Pons (tissue), 1 donor: ENCODE measurements around the gene GLT8D2.

Source experiments
- DNase-seq: peaks from one replicate; pipeline ENCODE4 v3.0.0-alpha.2; 2016; ENCODE audit warnings: low spot score

GLT8D2 gene

DNA sequence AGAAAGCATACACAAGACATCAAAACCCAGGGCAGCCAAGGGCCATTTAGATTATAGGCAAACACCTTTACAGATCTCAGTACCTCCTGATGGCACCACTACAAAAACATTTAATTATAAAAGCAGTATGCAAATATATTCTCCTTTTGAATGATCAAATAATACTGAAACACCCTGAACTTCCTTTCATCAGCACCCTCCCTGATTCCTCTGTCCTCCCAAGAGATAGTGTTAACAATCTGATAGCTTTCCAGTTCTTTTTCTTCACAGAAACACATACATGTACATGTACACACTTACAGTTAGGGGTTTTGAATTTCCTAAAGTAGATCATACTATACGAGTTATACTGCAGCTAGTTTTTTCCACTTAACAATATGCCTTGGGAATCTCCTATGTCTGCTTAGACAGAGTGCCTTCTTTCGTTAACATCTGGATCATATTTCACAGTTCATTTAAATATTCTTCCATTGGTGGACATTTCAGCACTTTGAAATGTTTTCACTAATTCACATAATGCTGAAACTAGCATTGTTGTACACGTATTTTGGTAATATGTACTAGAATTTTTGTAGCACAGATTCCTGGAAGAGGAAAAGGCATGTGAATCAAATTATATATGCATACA lies 49.1 kb downstream of the GLT8D2 start:
- DNase-seq = no peak

DNA sequence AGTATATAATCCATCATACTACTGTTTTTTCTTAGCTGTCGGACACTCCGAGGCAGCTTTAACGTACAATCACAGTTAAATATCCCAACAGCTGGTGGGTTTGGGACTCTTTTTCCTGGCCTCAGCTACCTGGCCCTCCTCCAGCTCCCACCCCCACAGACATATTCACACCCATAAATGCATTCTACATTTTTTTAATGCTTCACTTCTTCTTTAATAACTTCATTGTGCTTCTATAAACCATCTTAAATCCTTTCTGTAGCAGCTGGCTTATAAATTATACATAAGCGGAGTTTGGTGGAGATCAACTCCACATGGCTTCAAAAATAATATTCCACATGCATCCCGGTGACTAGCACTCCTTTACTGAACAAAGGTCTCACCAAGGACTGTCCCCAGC lies 51.0 kb downstream of the GLT8D2 start:
- DNase-seq = no peak

DNA sequence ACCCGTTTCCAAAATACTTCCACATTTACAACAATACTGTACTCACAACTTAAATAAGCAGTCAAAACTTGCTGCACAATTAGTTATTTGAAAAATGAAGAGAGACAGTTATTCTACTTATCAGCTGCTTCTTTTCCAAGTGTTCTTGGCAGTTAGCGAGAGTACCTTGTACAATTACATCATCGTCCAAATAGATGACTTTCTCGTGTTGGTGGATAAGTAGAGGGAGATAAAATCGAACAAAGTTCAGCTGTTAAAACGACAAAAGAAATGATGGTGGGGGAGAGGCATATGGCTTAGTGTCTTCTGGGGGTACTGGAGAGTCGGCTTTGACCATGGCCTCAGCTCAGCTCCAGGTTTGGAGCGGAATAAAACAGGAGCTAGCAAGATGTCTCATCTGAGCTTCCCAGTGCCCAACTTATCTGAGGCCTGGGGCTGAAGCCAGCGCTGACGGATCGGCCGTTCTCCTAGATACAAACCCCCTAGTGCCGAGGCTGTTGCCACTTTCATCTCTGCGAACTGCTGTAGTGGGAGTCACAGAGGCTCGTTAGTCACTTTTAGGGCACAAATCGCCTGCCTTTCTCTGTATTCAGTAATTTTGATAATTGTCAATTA lies 52.6 kb downstream of the GLT8D2 start:
- DNase-seq = no peak

DNA sequence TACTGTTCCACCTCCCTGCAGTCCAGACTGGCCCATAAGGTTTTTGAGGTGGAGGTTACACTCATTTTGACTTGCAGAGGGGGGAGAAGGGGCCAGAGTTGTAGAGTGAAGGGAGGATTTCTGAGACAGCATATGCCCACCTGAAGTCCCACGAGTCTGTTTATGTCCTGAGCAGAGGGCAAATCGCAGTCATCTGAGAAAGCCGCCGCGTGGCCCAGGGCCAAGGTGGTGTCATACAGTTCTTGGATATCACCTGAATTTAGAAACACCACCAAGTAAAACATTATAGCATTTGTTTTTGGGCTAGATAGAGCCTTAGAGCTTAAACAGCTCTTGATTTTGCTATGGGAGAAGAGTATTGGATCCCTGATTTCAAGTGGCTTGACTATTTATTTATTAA lies 53.4 kb downstream of the GLT8D2 start:
- no peak for DNase-seq

DNA sequence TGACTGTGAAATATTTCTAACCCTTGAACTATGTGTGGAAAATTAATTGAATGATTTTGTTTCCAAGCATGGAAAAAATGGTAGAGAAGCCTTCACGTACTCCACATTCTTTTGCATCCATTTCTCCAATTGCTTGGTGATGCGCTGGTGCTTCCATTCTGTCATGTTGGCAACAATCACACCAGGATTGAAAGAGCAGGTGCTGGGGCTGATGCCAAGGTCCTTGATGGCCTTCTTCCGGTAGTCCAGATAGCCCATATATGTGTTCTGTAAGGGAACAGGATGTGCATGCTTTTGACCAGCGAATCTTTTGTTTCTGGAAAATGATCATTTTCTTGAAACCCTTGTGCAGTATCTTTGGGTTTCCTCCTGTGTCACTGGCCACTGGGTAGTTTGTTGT lies 55.8 kb downstream of the GLT8D2 start:
- no peak for DNase-seq

DNA sequence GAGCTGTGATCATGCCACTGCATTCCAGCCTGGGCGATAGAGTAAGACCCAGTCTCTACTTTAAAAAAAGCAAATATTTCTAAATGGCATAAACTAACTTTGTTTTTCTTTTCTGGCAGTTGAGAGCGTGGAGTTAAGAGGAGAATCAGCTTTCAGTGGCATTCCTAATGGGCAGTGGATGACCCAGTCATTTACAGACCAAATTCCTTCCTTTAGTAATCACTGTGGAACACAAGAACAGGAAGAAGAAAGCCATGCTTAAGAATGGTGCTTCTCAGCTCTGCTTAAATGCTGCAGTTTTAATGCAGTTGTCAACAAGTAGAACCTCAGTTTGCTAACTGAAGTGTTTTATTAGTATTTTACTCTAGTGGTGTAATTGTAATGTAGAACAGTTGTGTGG lies 63.2 kb downstream of the GLT8D2 start:
- no peak for DNase-seq

DNA sequence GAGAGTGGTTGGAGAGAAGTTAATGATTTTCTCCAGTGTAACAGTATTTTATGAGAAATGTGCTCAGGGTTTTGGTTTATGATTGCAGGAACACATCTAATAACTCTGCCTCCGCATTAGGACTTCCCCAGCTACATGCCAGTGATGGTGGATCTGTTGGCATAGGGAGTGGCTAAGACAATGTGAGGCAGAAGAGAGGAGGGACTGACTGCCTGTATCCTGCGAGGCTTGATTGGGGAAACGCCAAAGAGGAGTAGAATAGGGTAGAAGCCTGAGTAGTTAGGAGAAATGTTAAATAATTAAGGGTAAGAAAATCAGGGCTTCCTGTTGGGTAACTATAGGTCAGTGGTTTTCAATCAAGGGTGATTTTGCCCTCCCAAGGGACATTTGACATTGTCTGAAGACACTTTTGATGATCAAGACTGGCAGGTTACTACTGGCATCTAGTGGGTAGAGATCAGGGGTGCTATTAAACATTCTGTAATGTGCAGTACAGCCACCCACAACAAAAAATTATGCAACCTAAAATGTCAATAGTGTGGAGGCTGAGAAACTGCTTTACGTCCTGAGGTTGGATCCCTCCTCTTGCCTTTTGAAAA lies 71.5 kb downstream of the GLT8D2 start:
- DNase-seq = no peak

DNA sequence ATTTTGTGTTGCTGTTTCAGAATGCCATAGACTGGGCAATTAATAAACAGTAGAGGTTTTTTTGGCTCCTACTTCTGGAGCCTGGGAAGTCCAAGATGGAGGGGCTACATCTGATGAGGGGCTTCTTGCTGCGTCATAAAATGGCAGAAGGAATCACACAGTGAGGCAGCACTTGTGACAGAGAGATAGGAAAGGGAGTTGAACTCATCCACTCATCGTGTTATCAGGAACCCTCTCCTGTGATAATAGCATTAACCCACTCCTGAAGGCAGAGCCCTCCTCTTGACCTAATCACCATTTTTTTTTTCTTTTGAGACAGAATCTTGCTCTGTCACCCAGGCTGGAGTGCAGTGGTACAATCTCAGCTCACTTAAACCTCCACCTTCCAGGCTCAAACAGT lies 74.6 kb downstream of the GLT8D2 start:
- no peak for DNase-seq

DNA sequence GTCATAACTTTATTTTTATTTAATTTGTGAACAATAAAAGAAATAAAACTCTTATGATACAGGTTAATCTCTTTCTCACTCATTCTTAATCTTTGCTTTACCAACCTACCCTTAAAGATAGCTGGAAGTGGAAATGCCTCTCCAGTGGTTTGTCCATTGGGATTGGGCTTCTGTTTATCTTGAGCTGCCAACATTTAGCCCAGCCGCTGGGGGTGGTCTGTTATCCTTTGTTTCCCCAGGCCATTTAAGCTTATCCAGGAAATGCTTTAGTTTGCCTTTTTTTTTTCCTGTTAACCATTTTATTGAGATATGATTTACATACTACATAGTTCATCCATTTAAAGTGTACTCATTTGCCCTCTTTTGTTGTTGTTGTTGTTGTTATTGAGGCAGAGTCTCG lies 76.1 kb downstream of the GLT8D2 start:
- no peak for DNase-seq

DNA sequence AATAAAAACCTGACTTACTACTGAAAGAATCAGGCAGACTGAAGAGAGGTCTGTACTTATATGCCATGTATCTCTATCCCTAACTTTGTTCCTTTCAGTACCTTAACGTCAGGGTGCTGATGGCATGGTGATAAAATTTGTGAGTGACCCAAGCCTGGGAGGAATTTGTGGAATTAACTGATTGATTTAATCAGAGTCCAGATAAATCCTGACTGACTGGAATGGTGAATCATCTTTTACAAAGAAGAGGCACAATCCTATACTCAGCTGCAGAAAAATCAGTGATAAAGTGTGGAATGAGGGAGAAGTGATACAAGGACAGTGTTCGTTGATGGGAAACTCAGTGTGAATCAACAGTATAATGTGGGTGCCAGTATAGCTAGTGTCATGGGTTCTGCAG lies 80.6 kb downstream of the GLT8D2 start:
- DNase-seq = no peak

DNA sequence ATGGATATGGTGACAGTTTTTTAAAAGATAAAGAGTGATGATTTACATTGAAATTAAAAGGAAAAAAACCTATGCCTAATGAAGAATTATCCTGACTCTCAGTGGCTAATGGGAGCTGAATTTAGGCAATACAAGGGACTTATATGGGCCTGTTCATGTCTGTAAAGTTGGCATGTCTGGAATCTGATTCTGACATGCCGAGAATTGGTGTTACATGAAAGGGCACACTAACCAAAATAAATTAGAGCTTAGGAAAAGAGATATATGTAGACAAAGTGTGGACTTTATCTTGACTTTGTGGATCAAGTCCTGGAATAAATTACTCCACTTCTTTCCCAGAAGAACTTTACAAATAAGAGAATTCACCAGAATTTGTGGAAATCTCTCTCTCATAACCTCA lies 83.3 kb downstream of the GLT8D2 start:
- DNase-seq = no peak

DNA sequence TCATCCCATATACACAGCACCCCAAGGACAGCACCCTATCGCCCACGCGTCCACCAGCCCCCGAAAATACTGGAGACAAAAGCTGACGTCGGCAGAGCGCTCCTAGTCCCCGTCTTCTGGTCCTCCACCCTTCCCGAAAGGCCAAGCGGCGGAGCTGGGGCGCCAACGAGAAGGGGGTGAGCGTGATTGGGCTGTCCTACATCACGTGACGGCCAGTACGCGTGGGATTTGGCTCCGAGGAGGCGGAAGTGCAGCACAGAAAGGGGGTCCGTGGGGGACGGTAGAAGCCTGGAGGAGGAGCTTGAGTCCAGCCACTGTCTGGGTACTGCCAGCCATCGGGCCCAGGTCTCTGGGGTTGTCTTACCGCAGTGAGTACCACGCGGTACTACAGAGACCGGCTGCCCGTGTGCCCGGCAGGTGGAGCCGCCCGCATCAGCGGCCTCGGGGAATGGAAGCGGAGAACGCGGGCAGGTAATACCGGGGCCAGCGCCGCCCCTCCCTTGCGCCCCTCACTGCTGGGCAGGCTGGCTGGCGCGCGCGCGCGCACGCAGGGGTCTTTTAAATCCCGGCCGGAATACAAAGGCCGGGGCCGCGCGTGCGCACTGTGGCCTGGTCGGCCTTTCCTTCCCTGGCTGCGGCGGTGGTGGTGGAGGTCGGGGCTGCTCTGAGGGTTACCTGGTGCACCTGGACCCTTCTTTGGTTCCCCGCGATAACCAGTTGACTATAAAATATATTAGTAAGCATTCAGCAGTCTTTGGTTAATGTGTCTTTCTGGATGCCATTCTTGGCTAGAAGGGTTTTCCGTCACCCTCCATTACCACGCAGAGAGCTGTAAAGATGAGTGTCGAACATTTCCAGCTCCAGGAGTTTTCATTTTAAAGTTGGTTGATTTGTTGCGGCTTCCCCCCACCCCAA lies 84.1 kb downstream of the GLT8D2 start, which contains the start of gene TDG:
Gene TDG, plus strand, starts transcription at position 283 of the 915 bp plus-strand sequence. Its CDS starts 166 bp downstream, at position 449.
- peak; percentile 98 for DNase-seq

DNA sequence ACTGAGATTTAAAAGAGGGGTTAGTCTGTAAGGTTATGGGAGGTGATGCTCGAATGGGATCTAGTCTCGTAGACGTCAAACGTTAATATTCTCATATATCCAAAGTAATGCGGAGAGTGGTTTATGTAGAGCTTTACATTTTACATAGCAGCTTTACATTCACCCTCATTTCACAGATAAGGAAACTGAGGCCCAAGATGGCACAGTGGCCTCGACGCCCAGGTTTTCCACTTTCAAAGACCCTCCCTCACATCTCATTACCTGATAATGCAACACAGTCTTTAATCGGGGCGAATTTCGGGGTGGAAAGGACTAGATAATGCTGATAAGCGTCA lies 84.8 kb downstream of the GLT8D2 start:
- no peak for DNase-seq

DNA sequence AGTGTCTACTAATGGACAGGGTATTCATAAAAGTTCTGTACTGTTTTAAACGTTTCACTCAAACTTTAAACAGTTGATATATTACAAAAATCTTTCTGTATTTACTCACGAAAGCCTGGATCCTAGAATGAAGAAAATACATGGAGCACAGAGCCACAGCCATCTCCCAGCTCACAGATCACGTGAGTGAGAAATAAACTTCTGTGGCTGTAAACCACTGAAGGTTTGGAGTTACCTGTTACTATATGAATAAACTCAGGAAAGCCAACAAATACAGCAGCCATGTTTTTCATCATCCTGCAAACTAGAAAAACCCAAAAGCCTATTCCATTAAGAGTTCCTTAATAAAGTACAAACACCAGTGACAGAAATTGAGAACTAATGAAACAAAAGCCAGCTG lies 85.2 kb downstream of the GLT8D2 start:
- DNase-seq = peak; percentile 29

DNA sequence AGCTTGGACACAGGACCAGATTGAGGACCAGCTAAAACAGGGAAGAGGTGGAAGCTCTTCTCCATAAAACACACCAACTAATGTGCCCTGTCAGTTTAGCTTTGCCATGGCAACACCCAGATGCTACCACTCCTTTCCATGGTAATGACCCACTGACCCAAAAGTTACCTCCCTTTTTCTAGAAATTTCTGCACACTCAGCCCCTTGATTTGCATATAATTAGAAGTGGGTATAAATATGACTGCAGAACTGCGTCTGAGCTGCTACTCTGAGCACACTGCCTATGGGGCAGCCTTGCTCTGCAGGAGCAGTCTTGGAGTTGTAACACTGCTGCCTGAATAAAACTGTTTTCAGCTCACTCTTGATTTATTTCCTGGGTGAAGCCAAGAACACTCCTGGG lies 87.5 kb downstream of the GLT8D2 start:
- DNase-seq = no peak

DNA sequence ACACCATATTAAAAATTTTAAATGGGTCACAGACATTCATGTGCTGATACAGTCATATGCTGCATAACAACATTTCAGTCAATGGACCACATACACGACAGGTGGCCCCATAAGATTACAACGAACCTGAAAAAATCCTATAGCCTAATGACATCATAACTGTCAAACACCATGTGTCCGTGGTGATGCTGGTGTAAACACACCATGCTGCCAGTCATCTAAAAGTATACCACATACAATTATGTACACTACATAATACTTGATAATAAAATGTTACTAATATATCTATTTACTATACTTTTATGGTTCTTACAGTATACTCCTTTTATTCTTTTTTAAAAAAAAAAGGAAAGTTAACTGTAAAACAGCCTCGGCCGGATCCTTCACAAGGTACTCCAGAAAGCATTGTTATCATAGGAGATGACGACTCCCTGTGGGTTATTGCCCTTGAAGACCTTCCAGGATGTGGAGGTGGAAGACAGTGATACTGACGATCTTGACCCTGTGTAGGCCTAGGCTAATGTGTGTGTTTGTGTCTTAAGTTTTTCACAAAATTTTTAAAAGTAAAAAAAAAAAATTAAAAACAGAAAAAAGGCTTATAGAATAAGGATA lies 89.3 kb downstream of the GLT8D2 start:
- no peak for DNase-seq

DNA sequence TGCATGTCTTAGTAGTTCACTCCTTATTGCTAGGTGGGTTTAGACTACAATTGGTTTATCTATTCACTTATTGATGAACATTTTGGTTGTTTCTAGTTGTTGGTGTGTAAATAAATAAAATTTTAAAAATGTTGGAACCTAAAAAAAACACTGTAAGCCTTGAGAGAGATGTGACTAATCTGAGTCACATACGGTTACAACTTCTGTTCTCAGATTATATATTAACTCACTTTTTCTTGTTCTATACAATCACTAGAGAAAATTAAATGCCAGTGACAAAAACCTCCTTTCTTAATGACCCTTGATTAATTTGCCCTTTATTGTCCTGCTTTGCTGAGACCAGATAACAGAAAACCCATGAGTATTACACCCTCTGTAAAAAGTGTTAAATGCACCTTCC lies 91.4 kb downstream of the GLT8D2 start:
- DNase-seq = no peak

DNA sequence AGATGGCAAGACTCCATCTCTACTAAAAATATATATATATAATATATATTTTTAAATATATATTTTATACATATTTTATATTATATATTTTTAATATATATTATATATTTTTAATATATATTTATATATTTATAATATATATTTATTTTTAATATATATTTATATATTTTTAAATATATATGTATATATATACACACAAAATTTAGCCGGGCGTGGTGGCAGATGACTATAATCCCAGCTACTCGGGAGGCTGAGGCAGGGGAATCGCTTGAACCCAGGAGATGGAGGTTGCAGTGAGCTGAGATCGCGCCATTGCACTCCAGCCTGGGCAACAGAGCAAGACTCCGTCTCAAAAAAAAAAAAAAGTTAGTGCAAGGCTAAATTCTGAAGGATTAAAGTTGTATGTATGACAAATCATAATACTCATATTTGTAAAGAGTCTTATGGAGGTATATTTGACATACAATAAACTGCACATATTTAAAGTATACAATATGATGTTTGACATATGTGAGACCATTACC lies 92.1 kb downstream of the GLT8D2 start:
- DNase-seq = no peak

DNA sequence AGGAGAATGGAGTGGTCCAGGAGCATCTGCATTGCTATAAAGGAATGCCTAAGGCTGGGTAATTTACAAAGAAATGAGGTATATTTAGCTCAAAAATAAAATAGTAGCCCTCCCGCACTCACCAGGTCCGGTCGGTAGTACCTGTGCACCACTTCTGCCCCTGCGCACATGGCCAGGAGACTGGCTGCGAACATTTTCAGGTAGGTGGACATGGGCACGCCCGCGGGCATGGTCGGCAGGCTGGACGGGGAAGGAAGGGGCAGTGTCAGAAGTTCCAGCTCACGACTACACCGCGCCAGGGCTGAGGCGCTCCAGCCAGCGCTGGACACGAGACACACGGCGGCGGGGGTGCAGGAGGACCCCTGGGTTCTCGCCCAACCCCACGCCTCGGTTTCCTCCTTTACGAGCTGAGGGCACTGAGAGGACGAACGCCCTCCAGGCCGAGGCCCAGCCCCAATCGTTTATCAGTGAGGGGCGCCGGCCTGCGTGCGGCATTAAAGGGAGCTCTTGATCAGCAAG lies 93.4 kb downstream of the GLT8D2 start:
- DNase-seq = no peak

DNA sequence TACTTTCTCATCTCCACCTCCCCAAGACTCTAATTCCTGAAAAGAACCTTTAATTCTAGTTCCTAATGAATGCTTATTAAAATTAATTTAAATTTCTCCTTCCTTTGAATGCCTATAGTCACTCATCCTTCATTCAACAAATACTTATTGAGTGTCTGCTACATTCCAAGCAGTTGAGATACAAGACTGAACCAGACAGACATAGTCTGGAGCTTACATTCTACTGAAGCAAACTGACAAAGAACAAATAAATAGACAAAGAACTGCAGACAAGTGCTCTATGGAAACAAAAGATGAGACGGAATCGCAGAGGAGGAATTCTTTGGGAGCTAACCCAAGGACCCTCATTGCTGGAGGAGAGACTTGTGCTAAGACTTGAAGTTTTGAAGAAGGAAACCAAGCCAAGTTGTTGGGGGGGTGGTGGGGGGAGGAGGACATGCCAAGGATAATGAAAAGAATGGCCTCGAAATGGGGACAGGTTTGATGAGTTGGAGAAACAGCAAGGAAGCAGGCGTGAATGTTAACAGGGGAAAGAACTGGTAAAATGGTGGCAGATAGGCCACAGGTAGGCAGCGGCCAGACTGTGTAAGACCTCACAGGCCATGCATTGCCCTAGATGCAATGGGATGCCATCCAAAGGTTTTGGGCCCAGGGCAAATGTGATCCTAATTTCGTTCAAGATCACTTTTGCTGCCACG lies 94.0 kb downstream of the GLT8D2 start:
- DNase-seq = no peak

DNA sequence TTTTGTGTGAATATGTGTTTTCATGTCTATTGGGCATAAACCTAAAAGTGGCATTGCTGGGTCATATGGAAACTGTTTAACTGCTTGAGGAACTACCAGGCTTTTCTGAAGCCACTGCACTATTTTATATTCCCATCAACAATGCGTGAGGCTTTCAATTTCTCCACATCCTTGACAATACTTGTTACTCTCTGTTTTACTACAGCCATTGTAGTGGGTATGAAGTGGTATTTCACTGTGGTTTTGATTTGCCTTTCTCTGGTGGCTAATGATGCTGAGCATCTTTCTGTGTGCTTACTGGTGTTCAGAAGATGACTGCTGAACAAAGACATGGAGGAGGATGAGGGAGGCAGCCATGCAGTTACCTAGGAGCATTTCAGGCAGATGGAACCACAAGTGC lies 97.5 kb downstream of the GLT8D2 start:
- no peak for DNase-seq
